Loucy (cell line): Measurements from ENCODE around the gene ZNF423.

ENCODE experiments used
- H2AFZ ChIP-seq: fragments of 200-600 bp; sonication (generic); 2 replicates; pipeline ENCODE4 v1.6.0; 2016; ENCODE audit warnings: antibody characterized with exemption, mild to moderate bottlenecking, low read length, moderate library complexity
- H3F3A ChIP-seq: fragments of 200-600 bp; 2 replicates; pipeline ENCODE4 v1.6.0; 2016; ENCODE audit warnings: antibody characterized with exemption, low read depth, mild to moderate bottlenecking
- H3K27me3 ChIP-seq: fragments of 200-600 bp; sonication (generic); 2 replicates; pipeline ENCODE4 v1.6.1; 2014; ENCODE audit warnings: low read length, mild to moderate bottlenecking; ENCODE audit not compliant: insufficient read depth, poor library complexity, severe bottlenecking
- H3K36me3 ChIP-seq: fragments of 200-600 bp; sonication (generic); 2 replicates; pipeline ENCODE4 v1.6.1; 2016; ENCODE audit warnings: low read length; ENCODE audit not compliant: insufficient read depth
- H3K4me1 ChIP-seq: fragments of 200-600 bp; sonication (generic); 2 replicates; pipeline ENCODE4 v1.5.1; 2014; ENCODE audit warnings: low read length, mild to moderate bottlenecking; ENCODE audit not compliant: insufficient read depth, poor library complexity, severe bottlenecking
- H3K4me2 ChIP-seq: fragments of 200-600 bp; sonication (generic); 2 replicates; pipeline ENCODE4 v1.6.0; 2014; ENCODE audit warnings: antibody characterized with exemption, low read length, low read depth, mild to moderate bottlenecking; ENCODE audit not compliant: poor library complexity, severe bottlenecking
- H3K4me3 ChIP-seq: fragments of 200-600 bp; sonication (generic); 2 replicates; pipeline ENCODE4 v1.5.1; 2014; ENCODE audit warnings: low read length, mild to moderate bottlenecking, mixed read lengths; ENCODE audit not compliant: poor library complexity, severe bottlenecking
- H3K79me2 ChIP-seq: fragments of 200-600 bp; sonication (generic); 2 replicates; pipeline ENCODE4 v1.6.1; 2014; ENCODE audit warnings: low read length; ENCODE audit not compliant: insufficient read depth
- H3K9ac ChIP-seq: fragments of 200-600 bp; sonication (generic); 2 replicates; pipeline ENCODE4 v1.6.0; 2014; ENCODE audit warnings: mild to moderate bottlenecking, low read depth, low read length, moderate library complexity; ENCODE audit not compliant: poor library complexity, severe bottlenecking
- H3K9me2 ChIP-seq: fragments of 200-600 bp; sonication (generic); replicated peaks from 2 replicates; pipeline ENCODE4 v1.6.1; 2016; ENCODE audit warnings: low read depth, low read length, mixed read lengths
- H3K9me3 ChIP-seq: fragments of 200-600 bp; sonication (generic); 2 replicates; pipeline ENCODE4 v1.6.1; 2014; ENCODE audit warnings: mild to moderate bottlenecking, antibody characterized with exemption, low read length, low read depth; ENCODE audit not compliant: insufficient read depth
- H4K20me1 ChIP-seq: fragments of 200-600 bp; sonication (generic); 2 replicates; pipeline ENCODE4 v1.6.0; 2014; ENCODE audit warnings: antibody characterized with exemption, low read length, mild to moderate bottlenecking; ENCODE audit not compliant: insufficient read depth, poor library complexity, severe bottlenecking
- CTCF ChIP-seq: fragments of 200-600 bp; sonication (generic); conservative IDR thresholded peaks from 2 replicates; pipeline ENCODE4 v1.5.1; 2014; ENCODE audit warnings: mild to moderate bottlenecking, antibody characterized with exemption, low read length
- EZH2phosphoT487 ChIP-seq: fragments of 200-600 bp; IDR thresholded peaks from 2 replicates; pipeline ENCODE4 v1.6.1; 2018; ENCODE audit warnings: antibody characterized with exemption, mild to moderate bottlenecking, moderate library complexity, borderline replicate concordance

Gene ZNF423

GRCh38 chr16:49638673-49639610, 217.0 kb downstream of the ZNF423 start:
- Histone ChIP-seq H3K36me3 (no peaks in the 10 kb centered on the region), H3K9ac (no peak overlapping the region), H3F3A (no peaks in the 10 kb centered on the region), H3K4me2 (no peak overlapping the region), H3K9me3 (no peaks in the 10 kb centered on the region), H4K20me1 (no peaks in the 10 kb centered on the region), H3K4me1 (peaks cover 46% of the 10 kb centered on the region), H2AFZ (no peak overlapping the region), H3K79me2 (no peaks in the 10 kb centered on the region), H3K4me3 (no peak overlapping the region), H3K27me3 (no peaks in the 10 kb centered on the region), H3K9me2 (no peaks in the 10 kb centered on the region)
- TF ChIP-seq EZH2phosphoT487 (no peak), CTCF (no peak)

GRCh38 chr16:49637933-49638672, 217.8 kb downstream of the ZNF423 start:
- TF ChIP-seq EZH2phosphoT487 (no peak), CTCF (no peak)
- Histone ChIP-seq H3K9me3 (no peaks in the 10 kb centered on the region), H3K4me3 (no peak overlapping the region), H3K27me3 (no peaks in the 10 kb centered on the region), H4K20me1 (no peaks in the 10 kb centered on the region), H3K9me2 (no peaks in the 10 kb centered on the region), H3K79me2 (no peaks in the 10 kb centered on the region), H3K4me1 (peaks cover 46% of the 10 kb centered on the region), H3K36me3 (no peaks in the 10 kb centered on the region), H3K9ac (no peak overlapping the region), H3K4me2 (no peak overlapping the region), H3F3A (no peaks in the 10 kb centered on the region), H2AFZ (no peak overlapping the region)

GRCh38 chr16:49637511-49637910, 218.4 kb downstream of the ZNF423 start:
- Histone ChIP-seq H3K79me2 (no peaks in the 10 kb centered on the region), H3K9ac (no peak overlapping the region), H3K9me3 (no peaks in the 10 kb centered on the region), H4K20me1 (no peaks in the 10 kb centered on the region), H3K9me2 (no peaks in the 10 kb centered on the region), H3K4me2 (no peak overlapping the region), H2AFZ (no peak overlapping the region), H3K4me1 (peaks cover 50% of the 10 kb centered on the region), H3K36me3 (no peaks in the 10 kb centered on the region), H3K27me3 (no peaks in the 10 kb centered on the region), H3F3A (no peaks in the 10 kb centered on the region), H3K4me3 (no peak overlapping the region)
- TF ChIP-seq CTCF (no peak), EZH2phosphoT487 (no peak)
